Measurements from ENCODE around the gene COX6B2. TPM values are rescaled to one million over a fixed set of nuclear protein-coding genes. Genes with fewer than 3 reads are reported as not detected.

The COX6B2 gene
- total and polyA plus RNA-seq, 2 donors (not counting 3 experiments of a cell fraction or from before 2014, with no cell fraction given): not detected

- no peaks in the 10 kb centered on the region for H4K20me1 ChIP-seq (replicated peaks; ENCODE audit: control insufficient read depth, extremely low read depth, insufficient read depth, low read length)
- H3K79me2 ChIP-seq (ENCODE audit: control insufficient read depth, insufficient read depth, low read length): no peaks in the 10 kb centered on the region
- H3K9me1 ChIP-seq (replicated peaks; ENCODE audit: control insufficient read depth, extremely low read depth, insufficient read depth, low read length): no peaks in the 10 kb centered on the region
- no peak overlapping the region for H2AFZ ChIP-seq (ENCODE audit: low read depth, low read length)
- intact Hi-C loops (cut with micrococcal nuclease): no loop called here
- no peak overlapping the region for H3K27ac ChIP-seq (ENCODE audit: insufficient read depth, low read depth, low read length)
- no peak for TF ChIP-seq POLR2A (IDR thresholded peaks at IDR 0.05; ENCODE audit: low read depth, low read length)
- no peak for TF ChIP-seq EZH2 (IDR thresholded peaks at IDR 0.05; ENCODE audit: borderline replicate concordance, low read depth, low read length, severe bottlenecking)
- TF ChIP-seq FOS (IDR thresholded peaks at IDR 0.05; ENCODE audit: borderline replicate concordance, insufficient read depth, low read length): no peak
- no peak for TF ChIP-seq GATA2 (IDR thresholded peaks at IDR 0.05; ENCODE audit: insufficient read depth, insufficient read length, low read depth, low read length)
- TF ChIP-seq CTCF (IDR thresholded peaks at IDR 0.05; ENCODE audit: extremely low read depth in 1 of 2, insufficient read depth in 1 of 2, low read depth in 1 of 2, low read length in 2 of 2): no peak
- TF ChIP-seq POLR2AphosphoS5 (IDR thresholded peaks at IDR 0.05; ENCODE audit: insufficient read depth, low read depth, low read length): no peak
- TF ChIP-seq MYC (IDR thresholded peaks at IDR 0.05; ENCODE audit: low read depth, low read length): no peak
- no peak for TF ChIP-seq MAX (IDR thresholded peaks at IDR 0.05; ENCODE audit: insufficient read depth, insufficient read length)
- TF ChIP-seq JUN (IDR thresholded peaks at IDR 0.05; ENCODE audit: borderline replicate concordance, insufficient read depth, insufficient read length, low read depth): no peak
- no peak overlapping the region for H3K9ac ChIP-seq (replicated peaks; ENCODE audit: extremely low read depth, insufficient read depth, low read length)
- no TSS peak for BruUV-seq (replicated peaks)
- H3K4me1 ChIP-seq (ENCODE audit: control insufficient read depth, extremely low read depth, insufficient read depth, low read length): peaks cover 3% of the 10 kb centered on the region
- no peak overlapping the region for H3K4me2 ChIP-seq (ENCODE audit: insufficient read depth, low read length)
- H3K4me3 ChIP-seq (replicated peaks in 1 of 3; ENCODE audit: insufficient read depth in 1 of 3, low read depth in 1 of 3, low read length in 3 of 3): no peak overlapping the region
- FAIRE-seq: no peak
- dilution Hi-C loops (cut with MboI; ENCODE audit: extremely low pct_ligation_motif_present, low sequenced_read_pairs): no loop called here
- H3K27me3 ChIP-seq (ENCODE audit: control insufficient read depth in 2 of 2, insufficient read depth in 2 of 2, low read length in 2 of 2): peaks cover 22 to 38% of the 10 kb centered on the region in 2 experiments
- ChIA-PET CTCF (interaction anchor here (0.7 to 1.3 kb wide), 3 partner anchors 10 to 72 kb away, joined by 3 to 4 read pairs (median 3); partner anchors contain the start of gene KMT5C), POLR2A (no interaction called here)
- no peaks in the 10 kb centered on the region for H3K36me3 ChIP-seq (ENCODE audit: control insufficient read depth in 2 of 2, extremely low read depth in 1 of 2, insufficient read depth in 2 of 2, low read length in 2 of 2)
- H3K9me3 ChIP-seq (replicated peaks; ENCODE audit: control insufficient read depth, insufficient read depth, low read length): no peaks in the 10 kb centered on the region
- no peak for DNase-seq (ENCODE audit: low read depth, low spot score)
Measured at GRCh38 chr19:55373306-55373992, 18.9 kb upstream of the COX6B2 start.
